HepG2 (cell line): ENCODE measurements around the gene ITIH3. TPM values are rescaled to one million over a fixed set of nuclear protein-coding genes. Genes with fewer than 3 reads are reported as not detected.

Experiments
- ATRX ChIP-seq: sonication (generic); formaldehyde crosslinking; IDR thresholded peaks from 2 replicates; pipeline ENCODE4 v1.4.0; 2020; ENCODE audit warnings: missing genetic modification reagents, borderline replicate concordance
- CC2D1A ChIP-seq: sonication (generic); formaldehyde crosslinking; IDR thresholded peaks from 2 replicates; pipeline ENCODE4 v1.8.1; 2023; ENCODE audit warnings: mild to moderate bottlenecking, missing genetic modification reagents
- KLF12 ChIP-seq: sonication (generic); formaldehyde crosslinking; IDR thresholded peaks from 2 replicates; pipeline ENCODE4 v1.4.0; 2020; ENCODE audit warnings: missing genetic modification reagents, borderline replicate concordance
- KLF9 ChIP-seq: IDR thresholded peaks from 2 replicates; pipeline ENCODE4 v1.6.1; 2016; ENCODE audit warnings: low read depth
- MNT ChIP-seq: fragments of 450-650 bp; IDR thresholded peaks from 2 replicates; pipeline ENCODE4 v1.6.1; 2016
- MXD3 ChIP-seq: IDR thresholded peaks from 2 replicates; pipeline ENCODE4 v1.6.1; 2016; ENCODE audit warnings: mild to moderate bottlenecking, missing biosample characterization, missing genetic modification reagents
- MYPOP ChIP-seq: sonication (generic); formaldehyde crosslinking; IDR thresholded peaks from 2 replicates; pipeline ENCODE4 v1.8.1; 2023; ENCODE audit warnings: mild to moderate bottlenecking, moderate library complexity, missing genetic modification reagents
- NFIB ChIP-seq: sonication (generic); formaldehyde crosslinking; IDR thresholded peaks from 2 replicates; pipeline ENCODE4 v1.9.0; 2021; ENCODE audit warnings: missing genetic modification reagents, mild to moderate bottlenecking, borderline replicate concordance
- NR2F2 ChIP-seq: IDR thresholded peaks from 2 replicates; pipeline ENCODE4 v1.6.1; 2012; ENCODE audit warnings: low read depth, inconsistent platforms, borderline replicate concordance
- NR2F6 ChIP-seq, 2 experiments: IDR thresholded peaks; 2 replicates each; pipeline ENCODE4 v1.6.1; 2016; ENCODE audit warnings: antibody characterized with exemption in 1 of 2, mild to moderate bottlenecking in 1 of 2
- PAF1 ChIP-seq: IDR thresholded peaks from 2 replicates; pipeline ENCODE4 v1.6.1; 2016; ENCODE audit warnings: missing genetic modification reagents, missing compliant biosample characterization
- RFX3 ChIP-seq: IDR thresholded peaks from 2 replicates; pipeline ENCODE4 v1.6.1; 2016; ENCODE audit warnings: missing biosample characterization, missing genetic modification reagents
- RNF2 ChIP-seq: fragments of 450-650 bp; conservative IDR thresholded peaks from 2 replicates; pipeline ENCODE4 v1.6.1; 2016; ENCODE audit warnings: low read depth
- SMC3 ChIP-seq: IDR thresholded peaks from 2 replicates; pipeline ENCODE4 v1.6.1; 2011; ENCODE audit warnings: low read length, improper control_type of control experiment
- SOX5 ChIP-seq: IDR thresholded peaks from 2 replicates; pipeline ENCODE4 v1.6.1; 2016; ENCODE audit warnings: borderline replicate concordance
- TBX2 ChIP-seq: sonication (generic); formaldehyde crosslinking; IDR thresholded peaks from 2 replicates; pipeline ENCODE4 v1.5.0; 2020; ENCODE audit warnings: missing genetic modification reagents, mild to moderate bottlenecking, borderline replicate concordance
- U2AF2 ChIP-seq: fragments of 200-400 bp; formaldehyde crosslinking; IDR thresholded peaks from 2 replicates; pipeline ENCODE4 v1.6.1; 2017; ENCODE audit warnings: low read depth, mild to moderate bottlenecking, low read length
- ZBTB43 ChIP-seq: sonication (generic); formaldehyde crosslinking; conservative IDR thresholded peaks from 2 replicates; pipeline ENCODE4 v1.4.0; 2020; ENCODE audit warnings: missing genetic modification reagents
- ZBTB7A ChIP-seq: sonication (generic); formaldehyde crosslinking; IDR thresholded peaks from 2 replicates; pipeline ENCODE4 v1.8.0; 2022; ENCODE audit warnings: mild to moderate bottlenecking, missing genetic modification reagents
- ZC3H13 ChIP-seq: sonication (generic); formaldehyde crosslinking; IDR thresholded peaks from 2 replicates; pipeline ENCODE4 v1.8.1; 2023; ENCODE audit warnings: mild to moderate bottlenecking, missing genetic modification reagents, moderate library complexity
- ZNF138 ChIP-seq: sonication (generic); formaldehyde crosslinking; IDR thresholded peaks from 2 replicates; pipeline ENCODE4 v1.5.0; 2020; ENCODE audit warnings: mild to moderate bottlenecking, low read depth, missing genetic modification reagents
- ZNF230 ChIP-seq: sonication (generic); formaldehyde crosslinking; IDR thresholded peaks from 2 replicates; pipeline ENCODE4 v1.4.0; 2020; ENCODE audit warnings: mild to moderate bottlenecking, missing genetic modification reagents
- ZNF34 ChIP-seq: sonication (generic); formaldehyde crosslinking; IDR thresholded peaks from 2 replicates; pipeline ENCODE4 v1.4.0; 2020; ENCODE audit warnings: mild to moderate bottlenecking, missing genetic modification reagents, borderline replicate concordance
- ZNF414 ChIP-seq: sonication (generic); formaldehyde crosslinking; IDR thresholded peaks from 2 replicates; pipeline ENCODE4 v1.5.0; 2020; ENCODE audit warnings: missing genetic modification reagents
- ZNF460 ChIP-seq: sonication (generic); formaldehyde crosslinking; IDR thresholded peaks from 2 replicates; pipeline ENCODE4 v1.5.1; 2020; ENCODE audit warnings: missing genetic modification reagents, mild to moderate bottlenecking, borderline replicate concordance
- ZNF567 ChIP-seq: sonication (generic); formaldehyde crosslinking; IDR thresholded peaks from 2 replicates; pipeline ENCODE4 v1.8.1; 2023; ENCODE audit warnings: mild to moderate bottlenecking, missing genetic modification reagents, borderline replicate concordance
- ZNF773 ChIP-seq: sonication (generic); formaldehyde crosslinking; IDR thresholded peaks from 2 replicates; pipeline ENCODE4 v1.4.0; 2020; ENCODE audit warnings: missing genetic modification reagents, borderline replicate concordance
- polyA plus RNA-seq, 8 experiments: library from polyadenylated mRNA; depleted of rRNA in 3 of 8; stranded (reverse) in 7 of 8; unstranded in 1 of 8; fragments of >200 nt; fragmentation: Illumina TruSeq in 4 of 8; extraction: Trizol in 4 of 8; gene quantifications; 2 replicates each; pipeline versions ENCODE4 v1.2.1 to v1.2.3, GENCODE V29; 2011 to 2016; ENCODE audit warnings: low read depth in 4 of 8, missing spikeins in 1 of 8, mixed read lengths in 1 of 8; ENCODE audit not compliant: insufficient read depth in 1 of 8
- total RNA-seq, 5 experiments: library from RNA; depleted of rRNA; stranded (reverse); fragments of >200 nt; fragmentation: Illumina TruSeq; extraction: Trizol; gene quantifications; 2 replicates each; pipeline ENCODE4 v1.2.3, GENCODE V29; 2016; ENCODE audit warnings: low read depth in 1 of 5

Gene ITIH3
- total and polyA plus RNA-seq, 2 of the 13 experiments (the other 11 are each of a cell fraction or from before 2014, with no cell fraction given): 105 to 632 TPM

- no peak for TF ChIP-seq ZBTB43 (CRISPR knock-in tag)
- no peak for TF ChIP-seq ZNF460 (CRISPR knock-in tag)
- no peak for TF ChIP-seq NFIB
- no peak for TF ChIP-seq ZNF773 (CRISPR knock-in tag)
- TF ChIP-seq KLF9 (CRISPR knock-in tag): peak; percentile 55; the same call in 1 of the 2 replicates
- no peak for TF ChIP-seq RNF2
- peak; percentile 24; the same call in 1 of the 2 replicates for TF ChIP-seq MXD3 (CRISPR knock-in tag)
- no peak for TF ChIP-seq ZNF414 (CRISPR knock-in tag)
- peak; percentile 74; the same call in 1 of the 2 replicates for TF ChIP-seq TBX2 (CRISPR knock-in tag)
- peak; percentile 21; the same call in 1 of the 2 replicates for TF ChIP-seq MNT
- no peak for TF ChIP-seq SMC3
- TF ChIP-seq NR2F2: 0 out of 2 replicates have a peak, but pooled peaks have one; percentile 35
- TF ChIP-seq ZNF138: no peak
- peak; percentile 50; the same call in 1 of the 2 replicates for TF ChIP-seq ZBTB7A (CRISPR knock-in tag)
- peak; percentile 75 for TF ChIP-seq NR2F6 (IDR thresholded peaks at IDR 0.05)
- peak; percentile 88 for TF ChIP-seq NR2F6 (CRISPR knock-in tag; IDR thresholded peaks at IDR 0.05)
- no peak for TF ChIP-seq U2AF2
- no peak for TF ChIP-seq RFX3
- 0 out of 2 replicates have a peak, but pooled peaks have one; percentile 75 for TF ChIP-seq CC2D1A (CRISPR knock-in tag)
- no peak for TF ChIP-seq ZC3H13 (CRISPR knock-in tag)
- 0 out of 2 replicates have a peak, but pooled peaks have one; percentile 2 for TF ChIP-seq MYPOP
- peak; percentile 78; the same call in 1 of the 2 replicates for TF ChIP-seq SOX5
- peak; percentile 94; the same call in 1 of the 2 replicates for TF ChIP-seq ZNF230 (CRISPR knock-in tag)
- peak; percentile 19; the same call in 1 of the 2 replicates for TF ChIP-seq KLF12 (CRISPR knock-in tag)
- TF ChIP-seq PAF1 (CRISPR knock-in tag): peak; percentile 37; the same call in 1 of the 2 replicates
- no peak for TF ChIP-seq ZNF567 (CRISPR knock-in tag)
- no peak for TF ChIP-seq ZNF34 (CRISPR knock-in tag)
- TF ChIP-seq ATRX (CRISPR knock-in tag): no peak
Measured at GRCh38 chr3:52795298-52795900, 803 bp downstream of the ITIH3 start (continued).
